IMR-90 (cell line): Measurements from ENCODE around the gene ALOX15B. TPM values are rescaled to one million over a fixed set of nuclear protein-coding genes. Genes with fewer than 3 reads are reported as not detected.

Source experiments
- ATAC-seq: fragments of 200-7000 bp; cut with Tn5 transposase; 2 replicates; pipeline ENCODE4 v1.9.1; 2020; ENCODE audit warnings: low read depth, mild to moderate bottlenecking, moderate library complexity
- BruUV-seq: library from RNA; stranded (reverse); fragments of 400-500 nt; replicated peaks from 2 replicates; lab custom pipeline; 2021; lab: Mats Ljungman, UMichigan
- CTCF ChIA-PET: fragments of 300-600 bp; formaldehyde crosslinking; extraction: SDS; loops from one replicate; lab custom pipeline; 2021; ENCODE audit warnings: antibody characterized with exemption; lab: Yijun Ruan, JAX
- POLR2A ChIA-PET: fragments of 300-600 bp; sonication (Branson Sonifier 250); formaldehyde crosslinking; loops from one replicate; lab custom pipeline; 2022; ENCODE audit warnings: antibody characterized with exemption; ENCODE audit not compliant: unreplicated experiment; lab: Charles Lee
- DNase-seq: peaks from one replicate; pipeline ENCODE4 v3.0.0; 2013
- H2AFZ ChIP-seq: replicated peaks from 2 replicates; pipeline ENCODE3; 2013; ENCODE audit warnings: low read length, mild to moderate bottlenecking; ENCODE audit not compliant: poor library complexity
- H2AK5ac ChIP-seq: 2 replicates; pipeline ENCODE4 v1.6.1; 2013; ENCODE audit warnings: low read depth, low read length, inconsistent platforms
- H2AK9ac ChIP-seq: replicated peaks from 2 replicates; pipeline ENCODE3; 2013; ENCODE audit warnings: mild to moderate bottlenecking, low read depth, low read length, moderate library complexity; ENCODE audit not compliant: poor library complexity
- H2BK120ac ChIP-seq: 2 replicates; pipeline ENCODE4 v1.6.1; 2013; ENCODE audit warnings: low read depth, low read length, inconsistent platforms
- H2BK15ac ChIP-seq: 3 replicates; pipeline ENCODE4 v1.6.1; 2013; ENCODE audit warnings: low read depth, low read length, inconsistent platforms
- H2BK20ac ChIP-seq: 2 replicates; pipeline ENCODE4 v1.6.1; 2013; ENCODE audit warnings: low read depth, mild to moderate bottlenecking, inconsistent platforms, low read length, moderate library complexity
- H2BK5ac ChIP-seq: 2 replicates; pipeline ENCODE4 v1.6.1; 2013; ENCODE audit warnings: mild to moderate bottlenecking, low read depth, low read length, inconsistent platforms; ENCODE audit not compliant: poor library complexity, severe bottlenecking
- H3K14ac ChIP-seq: replicated peaks from 2 replicates; pipeline ENCODE4 v1.6.1; 2013; ENCODE audit warnings: low read depth, low read length, inconsistent platforms
- H3K18ac ChIP-seq: 2 replicates; pipeline ENCODE4 v1.6.1; 2013; ENCODE audit warnings: low read depth, low read length, control low read depth
- H3K23ac ChIP-seq: 2 replicates; pipeline ENCODE4 v1.6.1; 2013; ENCODE audit warnings: low read depth, low read length, inconsistent platforms
- H3K27ac ChIP-seq: 2 replicates; pipeline ENCODE4 v1.5.1; 2013; ENCODE audit warnings: mild to moderate bottlenecking, control low read depth, low read length; ENCODE audit not compliant: insufficient read depth
- H3K27me3 ChIP-seq: 2 replicates; pipeline ENCODE4 v1.6.1; 2013; ENCODE audit warnings: low read length; ENCODE audit not compliant: control insufficient read depth, insufficient read depth
- H3K36me3 ChIP-seq: 2 replicates; pipeline ENCODE4 v1.6.1; 2013; ENCODE audit warnings: low read length, mixed read lengths; ENCODE audit not compliant: control insufficient read depth, insufficient read depth
- H3K4ac ChIP-seq: 2 replicates; pipeline ENCODE4 v1.6.1; 2013; ENCODE audit warnings: low read depth, low read length, inconsistent platforms
- H3K4me1 ChIP-seq: 2 replicates; pipeline ENCODE4 v1.6.1; 2013; ENCODE audit warnings: low read length, mixed read lengths; ENCODE audit not compliant: control insufficient read depth, insufficient read depth
- H3K4me2 ChIP-seq: 2 replicates; pipeline ENCODE4 v1.6.1; 2013; ENCODE audit warnings: low read depth, mild to moderate bottlenecking, control low read depth, low read length, moderate library complexity
- H3K4me3 ChIP-seq: 2 replicates; pipeline ENCODE4 v1.5.1; 2013; ENCODE audit warnings: low read depth, mild to moderate bottlenecking, control low read depth, low read length, moderate library complexity; ENCODE audit not compliant: insufficient read depth
- H3K56ac ChIP-seq: 2 replicates; pipeline ENCODE4 v1.6.1; 2013; ENCODE audit warnings: low read length, inconsistent platforms; ENCODE audit not compliant: insufficient read depth; ENCODE audit errors: extremely low read depth
- H3K79me1 ChIP-seq, 2 experiments: 2 replicates each; pipeline ENCODE4 v1.6.1; 2013; ENCODE audit warnings: low read length in 2 of 2, inconsistent platforms in 1 of 2, low read depth in 1 of 2
- H3K9ac ChIP-seq: 2 replicates; pipeline ENCODE4 v1.6.1; 2013; ENCODE audit warnings: low read depth, low read length, control low read depth
- H3K9me1 ChIP-seq: 2 replicates; pipeline ENCODE4 v1.6.1; 2013; ENCODE audit warnings: low read length, inconsistent platforms; ENCODE audit not compliant: insufficient read depth
- H3K9me3 ChIP-seq: 2 replicates; pipeline ENCODE4 v1.6.1; 2013; ENCODE audit warnings: low read length; ENCODE audit not compliant: control insufficient read depth, insufficient read depth
- H4K20me1 ChIP-seq: 2 replicates; pipeline ENCODE4 v1.6.1; 2013; ENCODE audit warnings: low read length, inconsistent platforms; ENCODE audit not compliant: insufficient read depth
- H4K5ac ChIP-seq: 2 replicates; pipeline ENCODE4 v1.6.1; 2013; ENCODE audit warnings: mild to moderate bottlenecking, low read depth, low read length, control low read depth
- H4K8ac ChIP-seq, 2 experiments: 2 replicates each; pipeline ENCODE4 v1.6.1; 2013; ENCODE audit warnings: low read depth in 2 of 2, low read length in 2 of 2, control low read depth in 1 of 2, inconsistent platforms in 1 of 2
- H4K91ac ChIP-seq: 2 replicates; pipeline ENCODE4 v1.6.1; 2013; ENCODE audit warnings: low read depth, low read length, inconsistent platforms; ENCODE audit not compliant: insufficient read depth
- WGBS, 2 experiments: methylation state at CpG; one replicate each; pipeline versions ENCODE4 v1.1.5 to v1.1.7; 2013; ENCODE audit warnings: missing lambda C conversion rate in 2 of 2; ENCODE audit not compliant: insufficient read length in 1 of 2; ENCODE audit errors: extremely low coverage in 2 of 2; 5-methylcytosine and 5-hydroxymethylcytosine counted together
- dilution Hi-C: fragments of 300-500 bp; cut with HindIII; formaldehyde crosslinking; loops from one replicate; pipeline ENCODE4 v1.14.3; 2018; ENCODE audit warnings: low sequenced_read_pairs; ENCODE audit not compliant: unreplicated experiment
- in situ Hi-C: fragments of 300-500 bp; cut with MboI; formaldehyde crosslinking; loops from 3 replicates; pipeline ENCODE4 v1.14.3; 2019; ENCODE audit warnings: low sequenced_read_pairs, inconsistent platforms, mixed read lengths
- intact Hi-C: fragments of 100-400 bp; cut with micrococcal nuclease; formaldehyde crosslinking; loops from 2 replicates; pipeline ENCODE4 v1.10.0; 2022
- polyA plus RNA-seq, 3 experiments: library from polyadenylated mRNA; depleted of rRNA; stranded (reverse); fragments of >200 nt; gene quantifications; 2 replicates each; pipeline ENCODE4 v1.2.3, GENCODE V29; 2012; ENCODE audit warnings: low replicate concordance in 1 of 3
- total RNA-seq: library from RNA; depleted of rRNA; stranded (reverse); fragments of >200 nt; gene quantifications from 2 replicates; pipeline ENCODE4 v1.2.3, GENCODE V29; 2012
- TF ChIP-seq, protein P1 (sequence below): fragments of 150-350 bp; IDR thresholded peaks from 2 replicates; pipeline ENCODE4 v1.6.1; 2016; ENCODE audit warnings: low read depth, mild to moderate bottlenecking, low read length, moderate library complexity, borderline replicate concordance
- TF ChIP-seq, protein P2 (sequence below): conservative IDR thresholded peaks from 2 replicates; pipeline ENCODE4 v1.5.1; 2012; ENCODE audit warnings: mild to moderate bottlenecking, low read depth, low read length, improper control_type of control experiment

Gene ALOX15B
- total and polyA plus RNA-seq, 2 of the 4 experiments (the other 2 are of a cell fraction): not detected

DNA sequence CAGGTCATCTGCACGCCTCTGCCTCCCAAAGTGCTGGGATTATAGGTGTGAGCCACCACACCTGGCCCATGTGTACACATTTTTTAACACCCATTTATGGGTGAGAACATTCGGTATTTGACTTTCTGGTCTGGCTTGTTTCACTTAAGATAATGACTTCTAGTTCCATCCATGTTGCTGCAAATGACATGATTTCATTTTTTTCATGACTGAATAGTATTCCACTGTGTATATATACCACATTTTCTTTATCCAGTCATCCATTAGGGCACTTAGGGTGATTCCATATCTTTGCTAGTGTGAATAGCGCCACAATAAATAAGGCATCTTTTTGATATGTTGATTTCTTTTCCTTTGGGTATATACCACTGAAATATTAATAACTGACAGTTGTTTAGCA lies 43.0 kb downstream of the ALOX15B start (continued):
- TF ChIP-seq, protein P1, sequence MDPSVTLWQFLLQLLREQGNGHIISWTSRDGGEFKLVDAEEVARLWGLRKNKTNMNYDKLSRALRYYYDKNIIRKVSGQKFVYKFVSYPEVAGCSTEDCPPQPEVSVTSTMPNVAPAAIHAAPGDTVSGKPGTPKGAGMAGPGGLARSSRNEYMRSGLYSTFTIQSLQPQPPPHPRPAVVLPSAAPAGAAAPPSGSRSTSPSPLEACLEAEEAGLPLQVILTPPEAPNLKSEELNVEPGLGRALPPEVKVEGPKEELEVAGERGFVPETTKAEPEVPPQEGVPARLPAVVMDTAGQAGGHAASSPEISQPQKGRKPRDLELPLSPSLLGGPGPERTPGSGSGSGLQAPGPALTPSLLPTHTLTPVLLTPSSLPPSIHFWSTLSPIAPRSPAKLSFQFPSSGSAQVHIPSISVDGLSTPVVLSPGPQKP: no peak

DNA sequence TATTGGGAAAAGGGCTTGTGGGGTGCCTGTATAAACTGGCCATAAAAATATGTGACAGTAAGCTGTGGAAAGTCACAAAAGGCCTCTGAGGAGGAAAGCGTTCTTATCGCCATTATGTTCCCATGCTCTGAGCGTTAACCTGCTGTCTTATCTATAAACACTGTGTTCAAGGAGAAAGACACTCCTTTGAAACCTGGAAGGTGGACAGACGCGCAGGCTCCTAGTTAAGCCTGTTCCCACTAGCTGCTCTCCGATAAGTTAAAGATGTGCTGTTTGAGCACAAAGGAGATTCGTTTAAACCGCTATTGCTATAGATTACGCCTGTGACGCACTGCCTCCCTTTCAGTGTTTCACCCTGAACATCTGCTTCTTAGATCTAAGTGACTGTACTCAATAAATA lies 43.4 kb downstream of the ALOX15B start:
- TF ChIP-seq, protein P2, sequence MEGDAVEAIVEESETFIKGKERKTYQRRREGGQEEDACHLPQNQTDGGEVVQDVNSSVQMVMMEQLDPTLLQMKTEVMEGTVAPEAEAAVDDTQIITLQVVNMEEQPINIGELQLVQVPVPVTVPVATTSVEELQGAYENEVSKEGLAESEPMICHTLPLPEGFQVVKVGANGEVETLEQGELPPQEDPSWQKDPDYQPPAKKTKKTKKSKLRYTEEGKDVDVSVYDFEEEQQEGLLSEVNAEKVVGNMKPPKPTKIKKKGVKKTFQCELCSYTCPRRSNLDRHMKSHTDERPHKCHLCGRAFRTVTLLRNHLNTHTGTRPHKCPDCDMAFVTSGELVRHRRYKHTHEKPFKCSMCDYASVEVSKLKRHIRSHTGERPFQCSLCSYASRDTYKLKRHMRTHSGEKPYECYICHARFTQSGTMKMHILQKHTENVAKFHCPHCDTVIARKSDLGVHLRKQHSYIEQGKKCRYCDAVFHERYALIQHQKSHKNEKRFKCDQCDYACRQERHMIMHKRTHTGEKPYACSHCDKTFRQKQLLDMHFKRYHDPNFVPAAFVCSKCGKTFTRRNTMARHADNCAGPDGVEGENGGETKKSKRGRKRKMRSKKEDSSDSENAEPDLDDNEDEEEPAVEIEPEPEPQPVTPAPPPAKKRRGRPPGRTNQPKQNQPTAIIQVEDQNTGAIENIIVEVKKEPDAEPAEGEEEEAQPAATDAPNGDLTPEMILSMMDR: no peak
- Histone ChIP-seq H4K5ac (no peak overlapping the region), H4K20me1 (no peaks in the 10 kb centered on the region), H3K36me3 (no peaks in the 10 kb centered on the region), H3K23ac (no peak overlapping the region), H2AFZ (no peak overlapping the region), H2BK15ac (no peak overlapping the region), H2BK20ac (no peak overlapping the region), H3K18ac (no peak overlapping the region), H3K14ac (no peak overlapping the region), H3K4ac (no peak overlapping the region), H4K8ac (no peak overlapping the region), H3K27me3 (peaks cover 60% of the 10 kb centered on the region), H3K9ac (no peak overlapping the region), H2BK120ac (no peak overlapping the region), H3K27ac (no peak overlapping the region), H3K4me1 (0 out of 2 replicates have a peak, but pooled peaks cover 1% of the 10 kb centered on the region), H2AK9ac (no peak overlapping the region), H3K9me3 (no peaks in the 10 kb centered on the region), H2AK5ac (no peak overlapping the region), H3K4me2 (no peak overlapping the region), H3K79me1 (no peaks in the 10 kb centered on the region), H3K4me3 (no peak overlapping the region), H4K91ac (no peak overlapping the region), H2BK5ac (no peak overlapping the region), H3K56ac (no peak overlapping the region), H3K9me1 (no peaks in the 10 kb centered on the region)
- dilution Hi-C loops: no loop called here
- no TSS peak for BruUV-seq
- CTCF ChIA-PET: no interaction called here
- intact Hi-C loops: loop anchor here (5.0 kb wide), 1 partner anchor 75 kb away; no protein-coding TSS in a partner anchor
- 54% methylated on average over 5 of the region's 10 CpGs; no CpG with 5 or more reads in 1 of the 2 experiments for WGBS, 2 experiments
- in situ Hi-C loops: loop anchor here (25.0 kb wide), 2 partner anchors 230 to 680 kb away; partner anchors contain the start of genes ARHGEF15 and SPDYE4
- ATAC-seq (no peak), DNase-seq (no peak)
- POLR2A ChIA-PET: no interaction called here
